K562 (cell line): Measurements from ENCODE around the gene CSMD2. TPM values are rescaled to one million over a fixed set of nuclear protein-coding genes. Genes with fewer than 3 reads are reported as not detected.

Source experiments
- ATAC-seq: fragments of 200-7000 bp; cut with Tn5 transposase; 3 replicates; pipeline ENCODE4 v1.9.1; 2020; ENCODE audit warnings: moderate library complexity
- BruUV-seq: library from RNA; stranded (reverse); fragments of 400-500 nt; replicated peaks from 2 replicates; lab custom pipeline; 2021; lab: Mats Ljungman, UMichigan
- CTCF ChIA-PET: fragments of 300-600 bp; formaldehyde crosslinking; extraction: SDS; loops from one replicate; lab custom pipeline; 2021; ENCODE audit warnings: low intra/inter-chr PET ratio; lab: Yijun Ruan, JAX
- POLR2A ChIA-PET: fragments of 300-600, 350-650 bp; sonication (Branson Sonifier 250); formaldehyde crosslinking; extraction: SDS; loops from one replicate; lab custom pipeline; 2021; ENCODE audit warnings: antibody characterized with exemption, inconsistent platforms; lab: Yijun Ruan, JAX
- DNase-seq, 4 experiments: peaks; one replicate each; pipeline versions ENCODE4 v3.0.0 to v3.0.0-alpha.2; 2011 to 2018; ENCODE audit warnings: low spot score in 3 of 4, mixed read lengths in 3 of 4; ENCODE audit errors: extremely low read depth in 1 of 4
- FAIRE-seq: peaks from 2 replicates; lab custom pipeline; 2011; peaks lifted over from hg19 to GRCh38; lab: Jason Lieb, UNC
- H2AFZ ChIP-seq: 2 replicates; pipeline ENCODE4 v1.6.0; 2011; ENCODE audit warnings: low read depth, low read length, control low read depth, inconsistent platforms
- H3K27ac ChIP-seq: fragments of 200-600 bp; 3 replicates; pipeline ENCODE4 v1.8.0; 2011; ENCODE audit warnings: low read depth, mild to moderate bottlenecking, control low read depth, inconsistent platforms, low read length, moderate library complexity, mixed read lengths; ENCODE audit errors: extremely low read depth
- H3K27me3 ChIP-seq, 2 experiments: fragments of 300-600 bp in 1 of 2; 2 replicates in 1 of 2; 3 replicates in 1 of 2; pipeline versions ENCODE4 v1.6.0 to v1.8.0; 2011; ENCODE audit warnings: inconsistent platforms in 2 of 2, low read length in 2 of 2, mild to moderate bottlenecking in 1 of 2, mixed read lengths in 1 of 2, moderate library complexity in 1 of 2; ENCODE audit not compliant: control insufficient read depth in 2 of 2, insufficient read depth in 2 of 2
- H3K36me3 ChIP-seq: fragments of 300-600 bp; 3 replicates; pipeline ENCODE4 v1.8.0; 2011; ENCODE audit warnings: mild to moderate bottlenecking, low read length, inconsistent platforms; ENCODE audit not compliant: control insufficient read depth, insufficient read depth
- H3K4me1 ChIP-seq, 2 experiments: fragments of 200-600 bp in 1 of 2; replicated peaks in 1 of 2; 2 replicates in 1 of 2; 3 replicates in 1 of 2; pipeline versions ENCODE4 v1.5.1 to v1.8.0; 2011; ENCODE audit warnings: inconsistent platforms in 2 of 2, low read length in 2 of 2, mild to moderate bottlenecking in 1 of 2, mixed read lengths in 1 of 2, moderate library complexity in 1 of 2; ENCODE audit not compliant: control insufficient read depth in 2 of 2, insufficient read depth in 2 of 2
- H3K4me2 ChIP-seq: 2 replicates; pipeline ENCODE4 v1.6.1; 2011; ENCODE audit warnings: low read length, control low read depth, inconsistent platforms, mixed read lengths; ENCODE audit not compliant: insufficient read depth
- H3K4me3 ChIP-seq: fragments of 200-600 bp; sonication (generic), shearing (Covaris generic); 2 replicates; pipeline ENCODE4 v1.5.1; 2016; ENCODE audit warnings: control low read depth, inconsistent platforms
- H3K79me2 ChIP-seq: fragments of 200-600 bp; 3 replicates; pipeline ENCODE4 v1.8.0; 2011; ENCODE audit warnings: low read length, inconsistent platforms; ENCODE audit not compliant: control insufficient read depth, insufficient read depth
- H3K9ac ChIP-seq, 2 experiments: 2 replicates each; pipeline versions ENCODE4 v1.6.0 to v1.6.1; 2011; ENCODE audit warnings: low read depth in 2 of 2, low read length in 2 of 2, control low read depth in 1 of 2, inconsistent platforms in 1 of 2, mild to moderate bottlenecking in 1 of 2, mixed read lengths in 1 of 2; ENCODE audit not compliant: insufficient read depth in 1 of 2
- H3K9me1 ChIP-seq: one replicate; pipeline ENCODE4 v1.6.0; 2011; ENCODE audit warnings: inconsistent platforms, mild to moderate bottlenecking, low read length, moderate library complexity; ENCODE audit not compliant: control insufficient read depth, insufficient read depth
- H3K9me3 ChIP-seq: replicated peaks from 2 replicates; pipeline ENCODE4 v1.5.1; 2011; ENCODE audit warnings: low read depth, low read length, inconsistent platforms; ENCODE audit not compliant: control insufficient read depth, insufficient read depth
- H4K20me1 ChIP-seq: replicated peaks from 2 replicates; pipeline ENCODE4 v1.6.1; 2011; ENCODE audit warnings: low read length, inconsistent platforms, mixed read lengths; ENCODE audit not compliant: control insufficient read depth, insufficient read depth
- KDM1A ChIP-seq, 2 experiments: fragments of 450-650 bp; IDR thresholded peaks; 2 replicates each; pipeline ENCODE4 v1.6.1; 2016; ENCODE audit warnings: mild to moderate bottlenecking in 2 of 2
- MYNN ChIP-seq, 2 experiments: sonication (generic); formaldehyde crosslinking in 1 of 2; IDR thresholded peaks; 2 replicates each; pipeline versions ENCODE4 v1.5.0 to v1.6.1; 2016 to 2020; ENCODE audit warnings: antibody characterized with exemption in 1 of 2, missing genetic modification reagents in 1 of 2
- STAG1 ChIP-seq: sonication (generic); formaldehyde crosslinking; IDR thresholded peaks from 2 replicates; pipeline ENCODE4 v1.5.0; 2020; ENCODE audit warnings: missing genetic modification reagents, borderline replicate concordance
- ZFP1 ChIP-seq: fragments of 450-650 bp; formaldehyde crosslinking; IDR thresholded peaks from 2 replicates; pipeline ENCODE4 v1.4.0; 2020; ENCODE audit warnings: mild to moderate bottlenecking, mixed read lengths
- WGBS: fragments of 100-300 bp; shearing (Covaris generic); methylation state at CpG from one replicate; pipeline ENCODE4 v1.1.6; 2016; ENCODE audit warnings: low coverage, mixed read lengths; ENCODE audit not compliant: insufficient coverage; ENCODE audit errors: missing lambda C conversion rate; 5-methylcytosine and 5-hydroxymethylcytosine counted together
- in situ Hi-C: fragments of 300-500 bp; cut with MboI; formaldehyde crosslinking; loops from 4 replicates; pipeline ENCODE4 v1.15.0; 2018; ENCODE audit warnings: inconsistent platforms, mixed read lengths
- intact Hi-C: fragments of 100-400 bp; cut with micrococcal nuclease; formaldehyde crosslinking; loops from 2 replicates; pipeline ENCODE4 v1.14.2; 2022
- polyA plus RNA-seq, 8 experiments: library from polyadenylated mRNA; depleted of rRNA in 4 of 8; stranded (reverse) in 5 of 8; unstranded in 3 of 8; fragments of >200 nt; fragmentation: Nextera tagmentation in 2 of 8; fragmentation: Illumina TruSeq in 1 of 8; extraction: Ambion mirVana in 2 of 8; extraction: Trizol in 1 of 8; gene quantifications; 2 replicates each; pipeline versions ENCODE4 v1.2.1 to v1.2.3, GENCODE V29; 2011 to 2014; ENCODE audit warnings: inconsistent platforms in 1 of 8, missing spikeins in 1 of 8
- total RNA-seq, 7 experiments: library from RNA; depleted of rRNA in 6 of 7; stranded (reverse); fragments of >200 nt in 6 of 7; fragmentation: Illumina TruSeq in 2 of 7; extraction: Trizol in 2 of 7; gene quantifications; 2 replicates each; pipeline versions ENCODE4 v1.2.1 to v1.2.3, GENCODE V29; 2011 to 2021; ENCODE audit warnings: low replicate concordance in 1 of 7
- TF ChIP-seq, protein P1 (sequence below): fragments of 250-450 bp; sonication (Bioruptor Pico); IDR thresholded peaks from 2 replicates; pipeline ENCODE4 v1.9.0; 2021; ENCODE audit warnings: mild to moderate bottlenecking
- TF ChIP-seq, protein P2 (sequence below), 2 experiments: fragments of 450-650 bp in 1 of 2; sonication (generic) in 1 of 2; formaldehyde crosslinking in 1 of 2; IDR thresholded peaks in 1 of 2; conservative IDR thresholded peaks in 1 of 2; 2 replicates each; pipeline versions ENCODE4 v1.6.1 to v1.8.1; 2016 to 2023; ENCODE audit warnings: mild to moderate bottlenecking in 2 of 2, moderate library complexity in 2 of 2, inconsistent platforms in 1 of 2, missing genetic modification reagents in 1 of 2
- TF ChIP-seq, protein P3 (sequence below), 2 experiments: fragments of 200-800 bp in 1 of 2; sonication (Bioruptor generic) in 1 of 2; sonication (generic) in 1 of 2; formaldehyde crosslinking in 1 of 2; IDR thresholded peaks in 1 of 2; conservative IDR thresholded peaks in 1 of 2; 2 replicates each; pipeline versions ENCODE4 v1.5.0 to v1.6.1; 2016 to 2020; ENCODE audit warnings: missing compliant biosample characterization in 1 of 2, missing genetic modification characterization in 1 of 2, missing genetic modification reagents in 1 of 2

CSMD2 gene
- total and polyA plus RNA-seq, 9 of the 15 experiments (the other 6 are each of a cell fraction or from before 2014, with no cell fraction given) = not detected

DNA sequence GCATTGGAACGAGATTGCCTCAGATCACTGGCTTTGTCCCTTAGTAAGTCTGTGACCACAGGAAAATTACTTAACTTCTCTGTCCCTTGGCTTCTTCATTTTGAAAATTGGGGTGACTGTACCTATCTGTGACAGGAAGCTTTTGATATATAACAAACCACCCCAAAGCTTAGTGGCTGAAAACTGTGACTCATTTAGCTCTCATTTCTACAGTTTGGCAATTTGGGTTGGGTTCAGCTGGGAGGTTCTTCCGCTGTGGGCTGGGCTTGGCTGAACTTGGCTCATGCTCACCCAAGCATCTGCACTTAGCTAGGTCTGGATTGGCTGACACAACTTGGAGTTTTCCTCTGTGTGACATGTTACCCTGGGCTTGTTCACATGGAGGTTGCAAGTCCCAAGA lies 25.7 kb upstream of the CSMD2 start:
- no TSS peak for BruUV-seq
- no peak overlapping the region for H2AFZ ChIP-seq
- 0% methylated on average over 2 of the region's 2 CpGs for WGBS
- no peaks in the 10 kb centered on the region for H3K79me2 ChIP-seq
- TF ChIP-seq, protein P1, sequence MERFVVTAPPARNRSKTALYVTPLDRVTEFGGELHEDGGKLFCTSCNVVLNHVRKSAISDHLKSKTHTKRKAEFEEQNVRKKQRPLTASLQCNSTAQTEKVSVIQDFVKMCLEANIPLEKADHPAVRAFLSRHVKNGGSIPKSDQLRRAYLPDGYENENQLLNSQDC = no peak
- TF ChIP-seq MYNN (IDR thresholded peaks at IDR 0.05) (no peak), MYNN (CRISPR knock-in tag; IDR thresholded peaks at IDR 0.05) (no peak)
- TF ChIP-seq, protein P2, sequence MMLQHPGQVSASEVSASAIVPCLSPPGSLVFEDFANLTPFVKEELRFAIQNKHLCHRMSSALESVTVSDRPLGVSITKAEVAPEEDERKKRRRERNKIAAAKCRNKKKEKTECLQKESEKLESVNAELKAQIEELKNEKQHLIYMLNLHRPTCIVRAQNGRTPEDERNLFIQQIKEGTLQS (IDR thresholded peaks at IDR 0.05) = no peak
- TF ChIP-seq, protein P2 (CRISPR knock-in tag; conservative IDR thresholded peaks at IDR 0.05) = no peak
- TF ChIP-seq, all 486 proteins: peak for 0
- intact Hi-C loops = no loop called here
- Histone ChIP-seq H3K9ac (no peak overlapping the region), H3K9me3 (no peaks in the 10 kb centered on the region), H3K4me1 (no peaks in the 10 kb centered on the region), H4K20me1 (no peaks in the 10 kb centered on the region), H3K4me3 (no peak overlapping the region), H3K9me1 (no peaks in the 10 kb centered on the region), H3K4me2 (no peak overlapping the region), H3K27ac (no peak overlapping the region), H3K27me3 (peaks cover 0 to 13% of the 10 kb centered on the region in 2 experiments; a peak in 1 of 5 replicates), H3K36me3 (no peaks in the 10 kb centered on the region)
- ChIA-PET CTCF (no interaction called here), POLR2A (interaction anchor here (0.7 kb wide), 1 partner anchor 523 kb away, joined by 3 read pairs; no protein-coding TSS in a partner anchor)
- DNase-seq = no peak
- in situ Hi-C loops = no loop called here
- no peak for ATAC-seq
- no peak for FAIRE-seq

DNA sequence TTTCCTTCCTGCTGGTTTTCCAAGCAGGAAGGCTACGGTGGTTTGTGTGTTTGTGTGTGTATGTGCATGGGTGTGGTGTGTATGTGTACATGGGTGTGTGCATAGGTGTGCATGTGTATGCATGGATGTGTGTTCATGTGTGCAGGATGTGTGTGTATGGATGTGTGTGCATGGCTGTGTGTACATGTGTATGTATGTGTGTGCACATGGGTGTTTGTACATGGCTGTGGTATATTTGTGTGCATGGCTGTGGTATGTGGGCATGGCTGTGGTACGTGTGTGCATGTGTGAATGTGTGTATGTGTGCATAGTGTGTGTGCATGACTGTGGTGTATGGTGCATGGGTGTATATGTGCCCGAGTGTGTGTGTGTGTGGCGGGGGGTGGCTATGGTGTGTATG lies 24.0 kb upstream of the CSMD2 start:
- no peaks in the 10 kb centered on the region for H3K79me2 ChIP-seq
- FAIRE-seq (no peak), ATAC-seq (no peak), DNase-seq (no peak)
- POLR2A ChIA-PET = no interaction called here
- no peak overlapping the region; the same call in 2 of the 3 replicates for H3K27ac ChIP-seq
- in situ Hi-C loops = no loop called here
- 0% methylated on average over 4 of the region's 4 CpGs for WGBS
- no peaks in the 10 kb centered on the region for H3K9me3 ChIP-seq
- H3K4me2 ChIP-seq = no peak overlapping the region
- intact Hi-C loops = no loop called here
- no peak overlapping the region for H3K9ac ChIP-seq
- no peak overlapping the region for H2AFZ ChIP-seq
- H4K20me1 ChIP-seq = no peaks in the 10 kb centered on the region
- H3K36me3 ChIP-seq = no peaks in the 10 kb centered on the region
- no peak for TF ChIP-seq STAG1 (CRISPR knock-in tag)
- TF ChIP-seq, protein P3, sequence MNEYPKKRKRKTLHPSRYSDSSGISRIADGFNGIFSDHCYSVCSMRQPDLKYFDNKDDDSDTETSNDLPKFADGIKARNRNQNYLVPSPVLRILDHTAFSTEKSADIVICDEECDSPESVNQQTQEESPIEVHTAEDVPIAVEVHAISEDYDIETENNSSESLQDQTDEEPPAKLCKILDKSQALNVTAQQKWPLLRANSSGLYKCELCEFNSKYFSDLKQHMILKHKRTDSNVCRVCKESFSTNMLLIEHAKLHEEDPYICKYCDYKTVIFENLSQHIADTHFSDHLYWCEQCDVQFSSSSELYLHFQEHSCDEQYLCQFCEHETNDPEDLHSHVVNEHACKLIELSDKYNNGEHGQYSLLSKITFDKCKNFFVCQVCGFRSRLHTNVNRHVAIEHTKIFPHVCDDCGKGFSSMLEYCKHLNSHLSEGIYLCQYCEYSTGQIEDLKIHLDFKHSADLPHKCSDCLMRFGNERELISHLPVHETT (CRISPR knock-in tag; conservative IDR thresholded peaks at IDR 0.05 in 1 of 2, IDR thresholded peaks at IDR 0.05 in 1 of 2) = no peak
- no peak for TF ChIP-seq ZFP1 (CRISPR knock-in tag)
- TF ChIP-seq KDM1A (IDR thresholded peaks at IDR 0.05) = peak in 1 of 2 experiments; percentile 53; a peak in 1 of 4 replicates
- TF ChIP-seq, all 486 proteins: peak for 1
- CTCF ChIA-PET = no interaction called here
- Histone ChIP-seq H3K9me1 (no peaks in the 10 kb centered on the region), H3K27me3 (peaks cover 0 to 13% of the 10 kb centered on the region in 2 experiments; a peak in 1 of 5 replicates), H3K4me1 (no peaks in the 10 kb centered on the region), H3K4me3 (no peak overlapping the region)
- BruUV-seq = no TSS peak
